Measurements from ENCODE around the gene MED14.

The MED14 gene

DNA sequence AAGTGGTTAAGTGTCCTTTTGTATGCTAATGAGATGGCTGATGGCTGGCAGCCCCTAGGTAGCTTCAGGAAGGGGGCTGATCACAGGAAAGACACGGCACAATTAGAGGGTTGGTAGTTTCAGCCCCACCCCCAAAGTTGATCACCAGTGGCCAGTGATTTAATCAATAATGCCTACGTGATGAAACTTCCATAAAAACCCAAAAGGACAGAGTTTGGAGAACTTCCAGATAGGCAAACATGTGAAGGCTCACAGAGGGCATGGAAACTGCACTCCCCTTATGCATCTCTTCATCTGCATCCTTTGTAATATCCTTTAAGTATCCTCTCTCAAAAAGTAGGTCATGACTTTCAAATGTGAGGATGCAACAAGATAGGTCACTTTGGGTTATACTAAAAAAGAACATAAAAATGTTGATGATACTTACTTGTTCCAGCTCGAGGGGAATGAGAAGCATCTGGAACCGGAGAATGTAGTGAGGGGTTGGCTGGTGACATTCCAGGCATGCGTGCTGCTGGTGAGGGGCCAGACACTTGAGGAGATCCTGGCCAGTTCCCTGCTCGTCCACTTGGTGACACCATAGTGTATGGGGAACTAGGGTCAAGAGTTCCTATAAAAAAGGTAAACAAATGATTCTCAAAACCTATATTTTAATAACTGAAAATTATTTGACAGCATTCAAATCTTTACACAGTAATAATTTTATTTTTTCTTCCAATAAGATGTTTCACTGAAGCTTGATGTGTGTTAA is 71.3 kb downstream of the MED14 start:
- no peak for DNase-seq (ENCODE audit: low read depth, low spot score)

DNA sequence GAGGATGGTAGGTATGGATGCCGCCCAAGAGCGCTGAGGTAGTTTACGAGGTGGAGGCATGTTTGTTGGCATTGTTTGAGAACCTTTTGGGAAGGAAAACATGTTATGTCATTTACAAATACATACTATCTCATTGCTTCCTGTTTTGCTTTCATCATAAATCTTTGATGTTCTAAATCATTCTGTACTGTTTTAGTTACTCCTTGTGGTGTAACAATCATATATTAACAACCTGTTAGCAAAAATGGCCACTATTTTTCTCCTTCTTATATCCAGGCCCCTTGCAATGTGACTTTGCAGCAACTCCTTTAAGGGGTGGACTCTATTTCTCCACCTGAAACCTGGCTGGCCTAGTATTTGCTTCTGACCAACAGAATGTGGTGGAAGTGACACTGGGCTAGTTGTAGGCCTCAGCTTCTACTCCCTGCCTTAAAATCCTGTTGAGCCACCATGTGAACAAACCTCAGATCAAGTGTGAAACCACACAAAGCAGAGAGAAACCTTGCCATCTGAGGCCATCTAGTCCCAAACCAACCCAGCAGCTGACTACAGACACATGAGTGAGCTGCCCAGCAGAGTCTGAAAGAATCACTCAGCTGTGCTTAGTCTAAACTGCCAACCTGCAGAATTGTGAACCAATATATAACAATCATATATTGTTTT is 72.1 kb downstream of the MED14 start:
- no peak for DNase-seq (ENCODE audit: low read depth, low spot score)

DNA sequence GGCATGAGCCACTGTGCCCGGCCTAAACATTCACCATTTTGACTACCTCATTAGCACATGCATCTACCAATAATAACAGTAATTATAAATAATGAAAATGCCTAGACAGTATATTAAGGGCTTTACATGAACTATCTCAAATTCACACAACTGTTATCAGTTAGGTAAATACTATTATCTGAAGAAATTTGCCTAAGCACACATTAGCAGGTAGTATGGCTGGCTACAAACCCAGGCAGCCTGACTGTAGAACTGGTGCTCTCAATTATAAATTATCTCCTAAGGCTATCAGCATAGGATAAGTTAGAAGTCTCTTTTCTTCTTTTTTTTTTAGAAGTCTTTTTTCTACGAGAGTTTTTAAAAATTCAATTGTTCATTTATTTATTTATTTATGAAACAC is 73.9 kb downstream of the MED14 start:
- no peak for DNase-seq (ENCODE audit: low read depth, low spot score)

DNA sequence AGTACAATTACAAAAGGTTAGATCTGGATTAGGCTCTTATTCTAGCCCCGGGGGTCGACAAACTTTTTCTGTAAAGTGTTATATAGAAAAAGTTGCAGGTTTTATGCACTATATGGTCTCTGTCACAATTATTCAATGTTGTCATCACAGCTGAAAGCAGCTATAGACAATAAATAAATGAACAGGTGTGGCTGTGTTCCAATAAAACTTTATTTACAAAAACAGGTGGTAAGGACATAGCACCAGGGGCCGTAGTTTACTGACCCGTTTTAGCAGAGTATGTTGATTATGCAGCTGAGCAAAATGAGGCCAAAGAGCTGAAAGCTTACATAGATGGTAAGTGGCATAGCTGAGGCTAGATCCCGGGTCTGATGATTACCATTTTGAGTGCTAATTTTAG is 75.0 kb downstream of the MED14 start:
- no peak for DNase-seq (ENCODE audit: low read depth, low spot score)

DNA sequence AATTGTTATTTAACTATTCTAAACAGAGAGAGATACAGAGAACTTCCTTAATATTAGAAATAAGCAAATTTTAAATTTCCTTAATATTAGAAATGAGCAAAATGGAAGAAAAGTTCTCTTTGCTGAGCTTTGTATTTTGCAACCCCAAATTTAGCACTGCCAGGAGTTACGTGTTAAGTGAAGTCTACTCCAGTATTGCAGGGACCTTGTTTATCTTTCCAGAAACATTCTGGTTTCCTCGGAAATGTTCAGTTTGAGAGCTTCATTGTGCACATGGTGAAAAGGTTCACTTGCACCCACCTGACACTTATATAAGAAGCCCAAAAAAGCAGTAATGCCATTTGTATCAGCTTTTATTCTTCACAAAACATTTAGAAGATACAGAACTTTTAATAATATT is 81.8 kb downstream of the MED14 start:
- no peak for DNase-seq (ENCODE audit: low read depth, low spot score)

DNA sequence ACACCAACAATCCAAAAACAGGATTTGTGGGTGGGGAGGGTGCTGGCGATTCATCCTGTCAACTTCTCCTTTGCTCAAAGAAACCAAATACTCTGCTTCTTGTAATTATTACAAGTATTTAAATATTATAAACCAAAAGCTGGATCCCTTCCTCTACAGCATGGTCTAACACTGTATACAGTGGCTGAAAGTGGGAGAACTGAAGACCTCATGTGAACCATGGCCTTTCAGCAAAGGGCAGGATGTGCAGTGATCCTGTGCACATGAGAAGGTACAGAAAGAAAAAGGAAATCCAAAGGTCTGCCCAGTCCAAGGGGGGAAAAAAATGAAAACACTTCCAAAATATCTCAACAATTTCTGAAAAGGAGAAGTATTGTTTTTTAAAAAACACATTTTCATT is 82.7 kb downstream of the MED14 start:
- DNase-seq (ENCODE audit: low read depth, low spot score), result no peak

DNA sequence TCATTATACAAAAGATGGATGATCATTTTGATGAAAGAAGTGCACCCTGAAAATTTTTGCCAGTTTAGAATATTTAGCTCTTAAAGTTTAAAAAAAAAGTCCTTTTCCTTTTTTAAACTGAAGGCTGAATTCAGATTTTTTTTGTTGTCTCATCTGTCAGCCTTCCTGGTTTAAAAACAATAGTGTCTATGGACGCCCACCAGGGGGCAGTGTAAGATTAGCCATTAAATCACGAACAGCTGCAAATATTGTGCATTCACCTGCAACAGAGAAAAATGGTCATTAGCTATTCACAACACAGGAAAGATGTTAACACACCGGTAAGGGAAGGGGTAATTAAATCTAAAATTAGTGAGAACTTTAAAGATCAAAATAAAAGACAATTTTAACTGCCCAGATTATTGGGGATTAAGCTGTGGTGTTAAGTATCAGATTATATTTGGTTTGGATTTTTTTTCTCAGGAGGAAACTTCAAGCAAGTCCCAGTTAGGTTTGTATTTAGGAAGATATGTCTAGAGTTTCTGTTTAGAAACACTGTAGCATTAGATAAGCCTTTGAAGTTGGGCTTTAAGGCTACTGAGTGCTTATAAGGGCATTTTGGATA is 83.6 kb downstream of the MED14 start:
- DNase-seq (ENCODE audit: low read depth, low spot score), result peak; percentile 53

DNA sequence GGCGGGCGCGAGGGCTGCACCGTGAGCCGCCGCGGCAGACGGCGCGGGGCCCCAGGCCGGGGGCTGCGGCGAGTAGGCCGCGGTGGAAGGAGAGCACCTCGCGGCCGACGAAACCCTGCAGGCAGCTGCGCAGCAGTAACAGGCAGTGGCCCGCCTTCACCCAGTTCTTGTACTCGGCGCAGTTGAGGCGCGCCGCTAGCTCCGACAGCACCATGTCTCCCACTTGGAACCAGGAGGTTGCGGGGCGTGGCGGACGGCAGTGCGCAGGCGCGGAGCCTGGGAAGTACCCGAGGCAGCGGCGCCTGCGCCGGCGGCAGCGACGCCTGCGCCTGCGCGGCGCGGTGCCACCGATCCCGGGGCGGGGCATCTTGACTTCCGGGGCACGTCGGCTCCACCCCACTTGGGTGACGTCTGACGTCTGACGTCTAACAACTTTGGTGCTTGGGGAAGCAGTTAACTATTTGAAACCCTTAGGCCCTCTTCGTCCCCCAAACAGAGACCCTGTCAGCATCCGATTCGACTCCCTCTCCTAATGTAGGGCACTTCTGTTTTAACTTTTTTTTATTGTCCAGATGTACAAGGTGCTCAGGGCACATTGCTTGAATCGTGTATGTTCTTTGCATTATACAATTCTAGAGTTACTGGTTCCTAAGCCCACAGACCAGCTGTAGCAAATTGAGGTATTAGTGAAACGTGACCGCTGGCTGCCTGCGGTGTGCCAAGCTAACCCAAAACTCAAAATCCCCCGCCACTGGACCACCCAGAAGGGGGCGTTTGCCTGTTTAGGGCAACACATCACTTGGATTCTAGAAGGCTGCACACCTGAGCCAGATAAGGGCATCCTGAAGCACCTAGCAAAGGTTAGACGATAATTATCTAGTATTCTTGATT is 87.8 kb downstream of the MED14 start, which contains the start of gene CXorf38:
CXorf38 (minus strand) TSS at position 255 of the 891 bp plus-strand sequence; CDS start at position 214, 41 bp downstream.
- DNase-seq (ENCODE audit: low read depth, low spot score), result peak; percentile 89

DNA sequence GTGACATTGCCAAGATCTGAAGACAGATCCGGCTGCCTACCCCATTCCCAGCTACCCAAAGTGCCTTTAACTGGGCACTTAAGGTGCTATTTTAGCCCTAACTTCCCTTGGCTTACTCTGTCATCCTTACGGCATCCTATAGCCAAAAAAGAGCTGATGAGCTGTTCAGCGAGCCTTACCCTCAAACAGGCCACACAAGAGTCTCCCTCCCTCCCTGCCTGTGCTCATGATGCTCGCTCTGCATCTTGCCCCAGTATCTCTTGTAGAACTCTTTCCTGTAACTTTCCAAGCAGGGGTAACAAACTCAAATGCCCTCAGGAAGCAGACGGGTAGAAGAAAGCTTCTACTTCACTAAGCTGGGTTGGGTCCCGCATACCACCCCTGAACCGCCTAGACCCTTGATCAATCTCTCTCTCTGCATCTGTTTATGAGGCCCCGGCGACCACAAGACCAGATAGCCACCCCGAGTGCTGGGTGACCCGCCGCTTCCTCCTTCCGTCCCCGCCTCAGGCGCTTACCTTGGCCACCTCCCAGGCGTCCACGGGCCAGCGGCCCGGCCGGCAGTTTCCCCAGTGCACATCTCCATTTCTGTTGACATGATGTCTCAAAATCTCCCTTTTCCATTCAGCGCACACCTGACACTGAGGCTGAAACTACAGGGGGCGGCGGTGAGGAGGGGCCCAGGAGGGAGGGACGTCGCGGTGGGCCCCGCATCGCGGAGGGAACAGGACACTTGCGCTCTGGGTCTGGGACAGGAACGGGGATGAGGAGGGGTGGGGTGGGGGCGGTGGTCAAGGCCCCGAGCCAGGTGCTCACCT is 88.6 kb downstream of the MED14 start:
- DNase-seq (ENCODE audit: low read depth, low spot score), result no peak

DNA sequence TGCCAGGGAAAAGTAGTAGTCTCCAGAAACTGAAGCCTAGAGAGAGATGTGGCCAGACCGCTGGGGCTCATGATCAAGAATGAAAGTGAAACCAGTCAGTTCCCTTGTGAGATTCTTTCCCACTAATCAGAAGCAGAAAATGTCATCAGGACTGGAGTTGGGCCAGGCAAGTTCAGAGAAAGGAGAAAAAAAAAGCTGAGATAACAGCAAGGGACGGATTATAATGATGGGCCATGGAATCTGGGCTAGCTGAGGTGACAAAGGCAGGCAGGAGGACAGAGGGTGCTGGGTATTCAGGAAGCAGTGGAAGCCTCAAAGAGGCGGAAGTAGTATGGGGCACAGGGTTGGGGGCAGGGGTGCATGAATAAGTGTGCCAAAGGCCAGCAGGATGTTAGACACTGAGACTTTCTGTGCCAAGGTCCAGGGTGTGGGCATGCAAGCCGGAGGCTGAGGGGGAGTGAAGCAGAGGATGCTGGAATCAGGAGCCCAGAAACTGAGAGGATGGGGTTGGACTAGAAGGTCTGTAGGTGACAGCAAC is 90.5 kb downstream of the MED14 start:
- peak; percentile 33 for DNase-seq (ENCODE audit: low read depth, low spot score)

DNA sequence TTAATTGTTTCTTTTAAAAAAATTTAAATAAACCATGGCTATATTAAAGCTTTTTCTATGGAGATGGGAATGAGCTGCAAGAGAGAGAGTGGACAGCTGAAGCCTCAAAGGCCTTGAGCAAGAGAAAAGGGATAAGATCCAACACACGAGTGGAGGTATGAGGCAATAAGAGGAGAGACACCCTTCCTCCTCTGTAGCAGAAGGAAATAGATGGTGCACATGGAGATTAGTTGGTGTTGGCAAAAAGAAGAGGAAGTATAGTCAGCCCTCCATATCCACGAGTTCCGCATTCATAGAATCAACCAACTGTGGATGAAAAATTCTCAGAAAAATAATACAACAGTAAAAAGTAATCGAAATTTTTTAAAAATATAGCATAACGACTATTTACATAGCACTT is 91.2 kb downstream of the MED14 start:
- no peak for DNase-seq (ENCODE audit: low read depth, low spot score)

DNA sequence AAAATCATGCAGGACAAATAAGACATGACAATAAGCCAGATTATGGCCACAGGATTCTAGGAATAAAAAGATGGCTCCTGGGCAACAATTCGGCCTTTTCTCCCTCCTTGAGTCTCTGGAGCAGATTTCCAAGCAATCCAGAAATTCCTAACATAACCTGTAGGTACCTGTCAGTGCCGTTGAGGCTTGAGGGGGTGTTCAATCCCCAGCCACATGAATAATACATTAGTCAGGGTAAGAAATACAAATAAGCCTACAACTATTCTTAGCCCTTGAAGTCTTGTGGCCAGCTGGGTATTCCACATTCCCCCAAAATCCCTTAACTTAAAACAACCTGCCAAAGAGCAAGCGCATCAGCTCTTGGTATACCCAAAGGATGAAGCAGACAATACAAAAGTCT is 97.7 kb downstream of the MED14 start:
- no peak for DNase-seq (ENCODE audit: low read depth, low spot score)

DNA sequence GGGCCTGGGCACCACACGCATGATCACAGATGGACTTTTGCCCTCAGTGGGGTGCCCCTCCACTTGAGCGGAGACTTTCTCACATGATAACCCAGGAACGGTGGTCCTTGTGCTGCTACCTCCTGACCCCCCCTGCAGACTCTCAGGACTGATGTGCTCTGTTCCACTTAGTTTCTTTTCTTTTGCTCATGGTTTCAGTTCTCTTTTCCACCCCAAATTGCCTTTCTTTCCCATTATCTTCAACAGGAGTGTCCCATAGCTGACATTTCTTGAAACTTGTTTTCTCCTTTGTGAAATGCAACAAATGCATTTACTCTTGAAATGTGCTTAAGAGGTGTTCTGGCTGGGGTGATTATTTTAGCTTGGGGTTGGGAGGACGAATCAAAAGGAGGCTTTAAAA is 103.1 kb downstream of the MED14 start:
- DNase-seq (ENCODE audit: low read depth, low spot score), result no peak

DNA sequence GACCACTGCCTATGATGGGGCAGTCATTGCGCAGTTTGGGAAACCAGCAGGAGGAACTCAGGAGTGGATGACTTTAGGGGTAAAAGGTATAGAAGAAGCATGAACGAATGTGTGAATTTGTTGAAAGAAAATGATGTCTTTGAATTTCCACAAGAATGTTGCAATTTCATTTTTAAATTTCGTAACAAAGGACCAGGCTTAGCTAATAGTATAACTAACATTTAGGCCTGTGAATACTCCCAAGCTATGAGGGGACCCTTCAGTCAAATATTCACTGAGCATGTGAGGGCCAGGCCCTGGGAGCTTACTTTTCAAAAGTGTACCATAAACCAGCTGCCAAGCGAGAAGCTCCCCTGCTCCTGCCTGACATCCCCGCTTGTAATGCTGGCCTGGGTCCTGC is 106.8 kb downstream of the MED14 start:
- DNase-seq (ENCODE audit: low read depth, low spot score), result no peak

DNA sequence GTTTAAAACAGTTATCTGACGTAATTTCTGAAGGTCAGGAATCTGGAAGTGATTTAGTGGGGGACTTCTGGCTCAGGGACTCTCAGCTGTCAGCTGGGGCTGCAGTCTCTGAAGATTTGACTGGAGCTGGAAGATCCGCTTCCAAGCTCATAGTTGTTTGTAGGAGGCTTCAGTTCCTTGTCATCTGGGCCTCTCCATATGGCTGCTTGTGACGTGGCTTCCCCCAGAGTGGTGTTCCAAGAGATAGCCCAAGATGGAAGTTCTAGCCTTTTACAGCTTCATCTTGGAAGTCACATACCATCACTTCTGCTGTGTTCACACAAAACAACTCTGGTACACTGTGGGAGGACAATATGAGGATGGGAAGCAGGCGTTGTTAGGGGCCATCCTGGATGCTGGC is 110.0 kb downstream of the MED14 start:
- no peak for DNase-seq (ENCODE audit: low read depth, low spot score)

DNA sequence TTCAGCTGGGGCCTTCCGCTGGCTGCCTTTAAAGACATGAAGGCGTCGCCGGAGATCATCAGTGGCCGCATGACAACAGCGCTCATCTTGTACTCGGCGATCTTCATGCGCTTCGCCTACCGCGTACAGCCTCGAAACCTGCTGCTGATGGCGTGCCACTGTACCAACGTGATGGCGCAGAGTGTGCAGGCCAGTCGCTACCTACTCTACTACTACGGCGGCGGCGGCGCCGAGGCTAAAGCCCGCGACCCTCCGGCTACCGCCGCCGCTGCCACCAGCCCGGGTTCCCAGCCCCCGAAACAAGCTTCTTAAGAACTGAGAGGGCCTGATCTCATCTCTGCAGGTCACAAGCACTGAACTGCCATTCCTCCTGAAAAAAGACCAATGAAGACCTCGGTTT is 111.7 kb downstream of the MED14 start:
- no peak for DNase-seq (ENCODE audit: low read depth, low spot score)

DNA sequence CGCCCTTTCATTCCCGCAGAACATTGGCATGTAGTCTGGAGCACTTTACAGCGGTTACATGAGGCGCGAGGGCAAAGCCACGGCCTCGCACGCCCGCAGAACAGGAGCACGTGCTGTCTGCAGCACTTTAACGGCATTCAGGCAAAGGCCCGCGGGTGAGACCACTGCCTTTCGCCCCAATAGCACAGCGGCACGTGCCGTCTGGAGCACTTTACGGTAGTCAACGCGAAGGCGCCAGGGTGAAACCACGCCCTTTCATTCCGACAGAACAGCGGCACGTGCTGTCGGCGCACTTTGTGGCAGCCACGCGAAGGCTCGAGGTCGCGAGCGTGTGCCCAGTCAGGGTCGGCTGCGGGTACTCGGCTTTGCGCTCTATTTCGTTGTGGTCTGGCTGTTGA is 112.2 kb downstream of the MED14 start, which contains the start of gene MPC1L:
MPC1L (plus strand) TSS at position 290 of the 398 bp plus-strand sequence. CDS start 138 bp downstream, outside the sequence.
- no peak for DNase-seq (ENCODE audit: low read depth, low spot score)

DNA sequence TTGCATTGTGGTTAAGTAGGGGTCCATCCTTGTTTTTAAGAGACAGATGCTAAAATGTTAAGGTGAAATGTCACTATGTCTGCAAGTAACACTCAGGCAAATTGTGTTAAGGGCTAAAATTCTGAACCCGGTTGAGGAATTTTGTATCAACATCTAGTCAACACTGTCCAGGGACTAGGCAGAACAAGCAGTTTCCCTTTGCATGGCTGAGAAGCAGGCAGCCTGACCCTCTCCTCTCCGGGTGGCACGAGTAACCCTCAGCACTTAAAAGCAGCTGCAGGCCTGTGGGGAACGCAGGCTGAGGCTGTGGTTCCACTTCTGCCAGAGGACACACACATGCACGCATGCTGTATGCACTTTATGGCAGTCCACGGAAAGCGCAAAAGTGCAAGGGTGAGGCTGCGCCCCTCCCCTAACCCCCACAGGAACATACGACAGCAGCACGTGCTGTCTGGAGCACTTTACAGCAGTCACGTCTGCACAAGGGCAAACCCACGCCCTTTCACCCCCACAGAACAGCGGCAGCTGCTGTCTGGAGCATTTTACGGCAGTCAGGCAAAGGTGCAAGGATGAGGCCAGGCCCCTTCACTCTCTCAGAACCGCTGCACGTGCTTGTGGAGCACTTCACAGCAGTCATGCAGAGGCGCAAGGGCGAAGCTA is 112.7 kb downstream of the MED14 start:
- no peak for DNase-seq (ENCODE audit: low read depth, low spot score)

DNA sequence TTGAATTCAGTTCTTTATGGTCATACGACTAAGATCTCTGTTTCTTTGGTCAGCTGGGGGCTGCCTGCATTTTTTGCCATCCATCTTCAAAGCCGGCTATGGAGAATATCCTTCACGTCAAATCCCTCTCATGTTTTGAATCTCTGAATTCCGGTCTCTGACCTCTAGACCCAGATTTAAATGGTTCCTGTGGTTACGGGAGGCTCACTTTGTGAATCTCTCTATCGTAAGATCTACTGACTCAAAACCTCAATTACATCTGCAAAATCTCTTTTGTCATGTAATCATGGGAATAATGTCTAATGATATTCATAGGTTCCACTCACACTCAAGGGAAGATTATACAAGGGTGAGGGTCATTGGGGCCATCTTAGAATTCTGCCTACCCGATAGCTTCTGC is 117.8 kb downstream of the MED14 start:
- no peak for DNase-seq (ENCODE audit: low read depth, low spot score)

DNA sequence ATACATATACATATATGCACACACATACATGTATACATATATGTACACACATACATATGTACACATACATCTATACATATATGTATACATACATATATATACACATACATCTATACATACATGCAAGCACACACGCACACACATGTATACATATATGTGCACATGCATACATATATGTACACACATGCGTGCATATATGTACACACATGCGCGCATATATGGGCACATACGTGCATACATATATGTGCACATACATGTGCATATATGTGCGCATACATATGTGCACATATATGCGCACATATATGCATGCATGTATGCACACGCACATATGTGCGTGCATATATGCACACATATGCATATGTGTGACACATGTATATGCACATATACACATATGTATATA is 119.4 kb downstream of the MED14 start:
- DNase-seq (ENCODE audit: low read depth, low spot score), result no peak

All from smooth muscle cell of the brain vasculature (primary cell).